Activated T-cell treated with anti-CD3 and anti-CD28 coated beads, Interleukin-2, amount 50 U/mL, for 24 hours (primary cell): ENCODE results near the gene RAB17.

Source experiments
- DNase-seq: peaks from one replicate; pipeline ENCODE4 v3.0.0-alpha.2; 2020
- H3K27ac Mint-ChIP-seq: 2 replicates; pipeline ENCODE4 v1.8.0; 2020; ENCODE audit warnings: mild to moderate bottlenecking, mixed read lengths
- H3K27me3 Mint-ChIP-seq: 2 replicates; pipeline ENCODE4 v1.8.0; 2020; ENCODE audit warnings: mixed read lengths
- H3K36me3 Mint-ChIP-seq: 2 replicates; pipeline ENCODE4 v1.8.0; 2020; ENCODE audit warnings: low read depth, mixed read lengths
- H3K4me1 Mint-ChIP-seq: 2 replicates; pipeline ENCODE4 v1.8.0; 2020; ENCODE audit warnings: low read depth, mixed read lengths
- H3K4me3 Mint-ChIP-seq: 2 replicates; pipeline ENCODE4 v1.8.0; 2020; ENCODE audit warnings: mild to moderate bottlenecking, moderate library complexity, mixed read lengths
- H3K9me3 Mint-ChIP-seq: 2 replicates; pipeline ENCODE4 v1.8.0; 2020; ENCODE audit warnings: mixed read lengths

RAB17 gene

GRCh38 chr2:237570776-237571335 lies 19.7 kb downstream of the RAB17 start:
- Mint-ChIP-seq H3K4me1 (peaks cover 6% of the 10 kb centered on the region), H3K27me3 (peaks cover 7% of the 10 kb centered on the region), H3K36me3 (no peaks in the 10 kb centered on the region), H3K9me3 (no peaks in the 10 kb centered on the region), H3K4me3 (no peak overlapping the region), H3K27ac (no peak overlapping the region)
- DNase-seq, result no peak

GRCh38 chr2:237569896-237570295 lies 20.6 kb downstream of the RAB17 start:
- no peaks in the 10 kb centered on the region for H3K9me3 Mint-ChIP-seq
- no peak overlapping the region for H3K27ac Mint-ChIP-seq
- peaks cover 6% of the 10 kb centered on the region for H3K4me1 Mint-ChIP-seq
- peaks cover 7% of the 10 kb centered on the region for H3K27me3 Mint-ChIP-seq
- H3K36me3 Mint-ChIP-seq, result no peaks in the 10 kb centered on the region
- H3K4me3 Mint-ChIP-seq, result no peak overlapping the region
- DNase-seq, result no peak

- no peak for DNase-seq
- H3K9me3 Mint-ChIP-seq, result no peaks in the 10 kb centered on the region
- peaks cover 6% of the 10 kb centered on the region for H3K4me1 Mint-ChIP-seq
- H3K27me3 Mint-ChIP-seq, result peaks cover 7% of the 10 kb centered on the region
- H3K36me3 Mint-ChIP-seq, result no peaks in the 10 kb centered on the region
- no peak overlapping the region for H3K27ac Mint-ChIP-seq
- H3K4me3 Mint-ChIP-seq, result no peak overlapping the region
Observed at GRCh38 chr2:237569041-237569440, 21.5 kb downstream of the RAB17 start.

- peaks cover 6% of the 10 kb centered on the region for H3K4me1 Mint-ChIP-seq
- H3K9me3 Mint-ChIP-seq, result no peaks in the 10 kb centered on the region
- H3K4me3 Mint-ChIP-seq, result no peak overlapping the region
- no peak overlapping the region for H3K27ac Mint-ChIP-seq
- DNase-seq, result no peak
- peaks cover 7% of the 10 kb centered on the region for H3K27me3 Mint-ChIP-seq
- no peaks in the 10 kb centered on the region for H3K36me3 Mint-ChIP-seq
Observed at GRCh38 chr2:237568121-237568660, 22.3 kb downstream of the RAB17 start.

GRCh38 chr2:237567276-237568029 lies 23.1 kb downstream of the RAB17 start:
- DNase-seq, result no peak
- Mint-ChIP-seq H3K4me3 (no peak overlapping the region), H3K4me1 (peaks cover 6% of the 10 kb centered on the region), H3K9me3 (no peaks in the 10 kb centered on the region), H3K27ac (no peak overlapping the region), H3K27me3 (peaks cover 7% of the 10 kb centered on the region), H3K36me3 (no peaks in the 10 kb centered on the region)

GRCh38 chr2:237566401-237567235 lies 23.9 kb downstream of the RAB17 start, which contains the start of gene PRLH:
Gene PRLH, plus strand, starts transcription at chr2:237566574. Its CDS starts 0 bp downstream, at chr2:237566574.
- no peak within 1 kb of the TSS for H3K4me3 Mint-ChIP-seq
- peaks cover under 1% of the 10 kb centered on the region for H3K4me1 Mint-ChIP-seq
- DNase-seq, result no peak
- H3K9me3 Mint-ChIP-seq, result no peaks in the 10 kb centered on the region
- H3K36me3 Mint-ChIP-seq, result no peaks in the 10 kb centered on the region
- no peak within 1 kb of the TSS for H3K27ac Mint-ChIP-seq
- peaks cover 4% of the 10 kb centered on the region for H3K27me3 Mint-ChIP-seq

GRCh38 chr2:237565974-237566373 lies 24.6 kb downstream of the RAB17 start:
- Mint-ChIP-seq H3K4me3 (no peak overlapping the region), H3K4me1 (no peaks in the 10 kb centered on the region), H3K36me3 (no peaks in the 10 kb centered on the region), H3K27me3 (peaks cover 4% of the 10 kb centered on the region), H3K9me3 (no peaks in the 10 kb centered on the region), H3K27ac (no peak overlapping the region)
- no peak for DNase-seq

GRCh38 chr2:237564526-237565131 lies 25.9 kb downstream of the RAB17 start:
- no peaks in the 10 kb centered on the region for H3K9me3 Mint-ChIP-seq
- H3K36me3 Mint-ChIP-seq, result no peaks in the 10 kb centered on the region
- H3K27ac Mint-ChIP-seq, result no peak overlapping the region
- no peak for DNase-seq
- no peak overlapping the region for H3K4me3 Mint-ChIP-seq
- no peaks in the 10 kb centered on the region for H3K4me1 Mint-ChIP-seq
- H3K27me3 Mint-ChIP-seq, result peaks cover 7% of the 10 kb centered on the region

- Mint-ChIP-seq H3K4me1 (no peaks in the 10 kb centered on the region), H3K36me3 (no peaks in the 10 kb centered on the region), H3K27ac (no peak overlapping the region), H3K9me3 (no peaks in the 10 kb centered on the region), H3K4me3 (no peak overlapping the region), H3K27me3 (peaks cover 12% of the 10 kb centered on the region)
- DNase-seq, result no peak
Observed at GRCh38 chr2:237563816-237564215, 26.7 kb downstream of the RAB17 start.

- peaks cover 21% of the 10 kb centered on the region for H3K27me3 Mint-ChIP-seq
- no peak for DNase-seq
- H3K36me3 Mint-ChIP-seq, result no peaks in the 10 kb centered on the region
- H3K27ac Mint-ChIP-seq, result no peak overlapping the region
- peaks cover 2% of the 10 kb centered on the region for H3K9me3 Mint-ChIP-seq
- peaks cover 11% of the 10 kb centered on the region for H3K4me1 Mint-ChIP-seq
- H3K4me3 Mint-ChIP-seq, result no peak overlapping the region
Observed at GRCh38 chr2:237561221-237561620, 29.3 kb downstream of the RAB17 start.

GRCh38 chr2:237558961-237559641 lies 31.4 kb downstream of the RAB17 start:
- H3K27ac Mint-ChIP-seq, result no peak overlapping the region
- DNase-seq, result no peak
- peaks cover 7% of the 10 kb centered on the region for H3K9me3 Mint-ChIP-seq
- H3K4me1 Mint-ChIP-seq, result peaks cover 11% of the 10 kb centered on the region
- no peak overlapping the region for H3K4me3 Mint-ChIP-seq
- H3K27me3 Mint-ChIP-seq, result peaks cover 25% of the 10 kb centered on the region
- H3K36me3 Mint-ChIP-seq, result no peaks in the 10 kb centered on the region

- H3K27me3 Mint-ChIP-seq, result peaks cover 33% of the 10 kb centered on the region
- H3K36me3 Mint-ChIP-seq, result no peaks in the 10 kb centered on the region
- peaks cover 11% of the 10 kb centered on the region for H3K4me1 Mint-ChIP-seq
- H3K4me3 Mint-ChIP-seq, result peak overlapping the region; percentile 2
- peak overlapping the region; percentile 38 for H3K27ac Mint-ChIP-seq
- H3K9me3 Mint-ChIP-seq, result peaks cover 11% of the 10 kb centered on the region
- peak; percentile 37 for DNase-seq
Observed at GRCh38 chr2:237557633-237558015, 32.9 kb downstream of the RAB17 start.

- H3K9me3 Mint-ChIP-seq, result peaks cover 11% of the 10 kb centered on the region
- peaks cover 11% of the 10 kb centered on the region for H3K4me1 Mint-ChIP-seq
- H3K36me3 Mint-ChIP-seq, result no peaks in the 10 kb centered on the region
- peak overlapping the region; percentile 2 for H3K4me3 Mint-ChIP-seq
- peak overlapping the region; percentile 73 for H3K27ac Mint-ChIP-seq
- DNase-seq, result peak; percentile 51
- peaks cover 33% of the 10 kb centered on the region for H3K27me3 Mint-ChIP-seq
Observed at GRCh38 chr2:237556773-237557632, 33.5 kb downstream of the RAB17 start.
